ENCODE measurements around the gene C20orf144.

Gene C20orf144

GRCh38 chr20:33673410-33674293 lies 11.5 kb downstream of the C20orf144 start:
- Histone ChIP-seq H3K4me3 (peak overlapping the region; percentile 49 to 78 (median 56)), H3K27ac (peak overlapping the region in 20 of 21 experiments; percentile 12 to 88 (median 75))

- peak within 1 kb of the TSS in 20 of 21 experiments; percentile 21 to 90 (median 75) for H3K27ac ChIP-seq
- H3K4me3 ChIP-seq, result peak within 1 kb of the TSS; percentile 49 to 78 (median 56)
These were observed 12.4 kb downstream of the C20orf144 start, which contains the start of gene NECAB3 for GRCh38 chr20:33674294-33675135. NECAB3 (minus strand) TSS chr20:33674428; CDS start chr20:33674352, 76 bp downstream.

GRCh38 chr20:33675136-33675959 lies 13.2 kb downstream of the C20orf144 start:
- Histone ChIP-seq H3K27ac (peak overlapping the region in 19 of 21 experiments; percentile 10 to 90 (median 70)), H3K4me3 (peak overlapping the region in 5 of 7 experiments; percentile 49 to 78 (median 58))

GRCh38 chr20:33676121-33676520 lies 14.0 kb downstream of the C20orf144 start:
- H3K27ac ChIP-seq, result peak overlapping the region in 15 of 21 experiments; percentile 10 to 90 (median 68)

GRCh38 chr20:33676652-33677645 lies 14.8 kb downstream of the C20orf144 start:
- Histone ChIP-seq H3K4me3 (no peak overlapping the region), H3K27ac (peak overlapping the region in 6 of 21 experiments; percentile 9 to 90 (median 58))

More at GRCh38 chr20:33676121-33676520, 14.0 kb downstream of the C20orf144 start:
- H3K4me3 ChIP-seq, result no peak overlapping the region

GRCh38 chr20:33677991-33678702 lies 16.0 kb downstream of the C20orf144 start:
- Histone ChIP-seq H3K27ac (peak overlapping the region in 3 of 21 experiments; percentile 1 to 55 (median 20)), H3K4me3 (no peak overlapping the region)

GRCh38 chr20:33679758-33680485 lies 17.8 kb downstream of the C20orf144 start:
- H3K4me3 ChIP-seq, result no peak overlapping the region
- H3K27ac ChIP-seq, result peak overlapping the region in 2 of 21 experiments; percentile 32 to 55

- Histone ChIP-seq H3K27ac (peak overlapping the region in 1 of 21 experiments; percentile 55), H3K4me3 (no peak overlapping the region)
These were observed 18.6 kb downstream of the C20orf144 start for GRCh38 chr20:33680686-33681085.

GRCh38 chr20:33681288-33681687 lies 19.2 kb downstream of the C20orf144 start:
- H3K4me3 ChIP-seq, result no peak overlapping the region
- H3K27ac ChIP-seq, result no peak overlapping the region

- Histone ChIP-seq H3K27ac (no peak overlapping the region), H3K4me3 (no peak overlapping the region)
These were observed 19.7 kb downstream of the C20orf144 start for GRCh38 chr20:33681728-33682353.

- peak overlapping the region in 16 of 21 experiments; percentile 15 to 74 (median 54) for H3K27ac ChIP-seq
- peak overlapping the region in 6 of 7 experiments; percentile 9 to 51 (median 42) for H3K4me3 ChIP-seq
These were observed 22.6 kb downstream of the C20orf144 start for GRCh38 chr20:33684533-33685327.

- Histone ChIP-seq H3K4me3 (peak overlapping the region; percentile 9 to 51 (median 43)), H3K27ac (peak overlapping the region in 17 of 21 experiments; percentile 15 to 74 (median 50))
These were observed 23.4 kb downstream of the C20orf144 start for GRCh38 chr20:33685328-33686099.

- peak within 1 kb of the TSS in 17 of 21 experiments; percentile 15 to 74 (median 50) for H3K27ac ChIP-seq
- H3K4me3 ChIP-seq, result peak within 1 kb of the TSS; percentile 9 to 51 (median 43)
These were observed 24.2 kb downstream of the C20orf144 start, which contains the start of gene E2F1 for GRCh38 chr20:33686100-33686983. E2F1 (minus strand) TSS chr20:33686385; CDS start chr20:33686264, 121 bp downstream.

Measured in skin epidermis (tissue), 12 donors.